ENCODE data around the gene RAB3C.

RAB3C gene

DNA sequence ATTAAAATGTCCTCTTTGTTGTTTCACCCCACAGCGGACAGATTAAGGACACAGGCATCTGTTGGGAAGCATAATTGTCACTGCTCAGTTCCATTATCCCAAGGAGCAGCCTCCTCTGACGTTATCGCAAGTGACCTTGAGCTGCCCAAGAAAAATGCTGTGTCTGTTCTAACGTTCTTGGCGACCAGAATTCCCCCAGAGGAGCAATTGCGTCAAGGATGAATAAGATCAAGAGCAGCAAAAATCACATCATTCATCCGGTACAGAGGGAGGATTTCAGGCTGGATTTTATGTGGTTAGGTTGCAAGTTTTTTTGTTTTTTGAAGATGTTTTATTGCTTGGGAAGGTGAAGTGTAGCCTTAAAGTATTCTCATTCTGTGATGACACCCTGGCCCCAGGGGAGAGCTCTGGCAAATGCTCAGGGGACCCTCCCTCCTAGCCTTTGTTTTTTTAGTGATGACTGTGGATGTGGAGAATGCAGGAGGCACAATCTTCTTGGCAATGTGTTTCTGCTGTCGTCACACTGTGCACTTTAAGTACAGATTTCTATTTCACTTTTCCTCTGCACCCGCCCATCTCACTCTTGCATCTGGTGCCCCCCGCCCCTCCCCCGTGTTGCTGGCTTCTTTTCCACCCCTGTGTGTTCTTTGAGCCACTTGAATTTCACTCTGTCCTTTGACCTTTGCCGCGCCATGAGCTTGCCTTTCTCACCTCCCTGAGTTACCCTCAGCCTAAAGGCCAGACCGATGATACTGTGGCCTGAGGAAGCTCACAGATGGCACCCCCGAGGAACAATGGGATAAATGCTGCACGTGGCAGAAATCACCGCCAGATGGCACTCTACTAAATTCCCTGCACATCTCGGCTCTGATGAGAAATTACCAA is 308.5 kb downstream of the RAB3C start:
- DNase-seq, result peak; percentile 65

DNA sequence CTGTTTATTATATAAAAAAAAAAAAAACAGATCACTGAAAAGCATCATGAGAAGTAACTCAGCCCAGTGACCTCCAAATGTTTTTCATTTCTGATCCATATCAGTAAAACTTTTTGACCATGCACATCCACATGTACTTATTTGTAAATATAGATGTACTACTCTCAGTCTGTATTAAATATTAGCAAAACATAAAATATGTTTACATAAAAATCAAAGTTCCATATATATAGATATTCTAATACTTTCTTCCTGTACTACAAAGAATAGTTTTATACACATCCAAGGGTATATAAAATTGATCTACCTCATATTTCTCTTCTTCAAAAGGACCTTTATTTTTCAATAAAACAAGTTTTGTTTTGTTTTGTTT is 309.1 kb downstream of the RAB3C start:
- DNase-seq, result no peak

DNA sequence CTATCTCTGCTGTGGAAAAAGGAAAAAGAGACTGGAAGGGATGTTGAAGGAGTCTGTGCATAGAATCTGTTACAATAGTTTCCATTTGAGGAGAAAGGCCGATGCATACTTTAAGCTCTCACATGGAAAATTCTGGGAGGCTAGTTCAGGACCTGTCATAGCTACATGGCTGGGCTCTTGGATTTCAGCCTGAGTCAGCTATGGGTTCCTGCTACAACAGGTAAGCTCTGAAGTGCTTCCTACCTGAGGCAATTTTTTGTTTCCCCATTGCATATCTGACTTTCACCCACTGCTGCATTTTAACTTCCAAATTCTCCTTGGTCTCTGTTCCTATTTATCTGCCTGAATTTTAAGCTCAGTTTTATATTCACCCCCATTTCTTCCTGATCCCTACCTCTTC is 310.7 kb downstream of the RAB3C start:
- DNase-seq, result no peak

DNA sequence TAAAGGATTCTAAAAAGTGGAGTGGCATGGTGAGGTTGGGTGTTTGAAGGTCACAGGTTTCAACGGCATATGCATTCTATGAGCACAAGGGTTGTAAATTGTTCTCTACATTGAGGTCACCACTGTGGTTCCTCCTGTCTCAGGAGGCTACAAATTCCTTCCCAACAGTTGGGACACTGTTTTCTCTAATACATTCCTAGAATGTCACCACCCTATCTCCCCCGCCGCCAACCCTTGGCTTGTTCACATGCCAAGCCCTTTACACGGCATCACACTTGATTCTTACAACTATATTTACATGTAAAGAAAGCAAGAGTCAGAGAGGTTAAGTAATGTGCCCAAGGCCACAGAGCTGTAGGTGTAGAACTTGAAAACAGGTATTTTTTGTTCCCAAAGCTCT is 315.1 kb downstream of the RAB3C start:
- DNase-seq, result no peak

DNA sequence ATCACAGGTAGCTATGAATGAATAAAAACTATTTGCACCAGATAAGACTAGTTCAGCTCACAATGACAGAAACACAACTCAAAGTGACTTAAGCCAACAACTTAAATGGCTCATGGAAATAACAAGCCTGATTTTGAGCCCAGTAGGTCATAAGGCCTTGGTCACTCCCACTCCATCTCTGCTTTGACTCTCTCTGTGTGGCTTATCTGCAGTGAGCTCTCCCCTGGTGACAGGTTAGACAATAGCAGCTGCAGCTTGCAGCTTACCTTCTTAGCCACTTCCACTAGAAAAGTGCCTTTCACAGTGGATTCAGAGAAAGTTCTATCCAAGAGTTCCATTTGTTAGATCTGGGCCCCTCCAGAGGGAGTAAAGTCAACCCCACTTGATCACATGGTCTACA is 315.7 kb downstream of the RAB3C start:
- no peak for DNase-seq

DNA sequence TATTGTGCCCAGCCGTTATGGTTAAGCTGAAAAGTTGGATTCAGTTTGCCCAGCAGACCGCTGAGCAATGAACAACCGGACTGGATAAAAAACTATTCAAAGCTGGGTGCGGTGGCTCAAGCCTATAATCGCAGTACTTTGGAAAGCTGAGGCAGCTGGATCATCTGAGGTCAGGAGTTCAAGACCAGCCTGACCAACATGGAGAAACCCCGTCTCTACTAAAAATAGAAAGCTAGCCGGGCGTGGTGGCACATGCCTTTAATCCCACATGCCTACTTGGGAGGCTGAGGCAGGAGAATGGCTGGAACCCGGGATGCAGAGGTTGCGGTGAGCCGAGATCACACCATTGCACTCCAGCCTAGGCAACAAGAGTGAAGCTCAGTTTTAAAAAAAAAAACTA is 318.4 kb downstream of the RAB3C start:
- DNase-seq, result no peak

DNA sequence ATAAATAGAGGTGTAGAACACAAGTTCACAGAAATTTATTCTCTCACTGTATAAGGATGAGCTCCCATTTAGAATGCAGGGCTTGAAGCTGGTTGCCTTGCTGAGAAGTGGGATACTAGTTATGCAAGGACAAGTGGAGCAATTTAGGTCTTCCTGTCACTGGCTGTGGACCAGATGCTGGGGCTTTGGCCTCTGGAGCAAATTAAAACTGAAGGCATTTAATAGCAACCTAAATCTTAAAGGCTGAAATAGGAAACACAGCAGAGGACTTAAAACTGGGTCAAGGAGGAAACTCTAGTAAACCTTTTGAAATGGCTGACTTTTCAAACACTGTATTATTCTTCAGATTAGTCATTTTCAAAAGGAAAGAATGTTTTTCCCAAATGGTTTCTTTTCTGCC is 319.4 kb downstream of the RAB3C start:
- no peak for DNase-seq

DNA sequence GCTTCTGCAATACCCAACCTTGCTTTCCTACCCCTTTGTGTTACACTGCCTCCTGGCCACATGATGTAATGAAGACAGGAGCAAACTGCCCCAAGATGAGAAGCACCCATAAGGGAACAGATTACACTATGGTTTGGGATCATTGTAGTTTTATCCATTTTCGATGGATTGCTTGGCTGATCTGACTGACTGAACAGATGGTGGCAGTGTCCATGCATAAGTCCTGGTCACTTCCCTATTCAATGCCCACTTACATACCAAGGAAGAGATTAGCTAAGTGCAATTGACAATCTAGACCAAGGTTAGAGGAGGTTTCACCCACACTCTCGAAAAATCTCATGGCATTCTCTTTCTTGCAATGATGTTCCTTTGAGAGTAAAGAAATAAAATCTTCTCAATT is 319.9 kb downstream of the RAB3C start:
- no peak for DNase-seq

DNA sequence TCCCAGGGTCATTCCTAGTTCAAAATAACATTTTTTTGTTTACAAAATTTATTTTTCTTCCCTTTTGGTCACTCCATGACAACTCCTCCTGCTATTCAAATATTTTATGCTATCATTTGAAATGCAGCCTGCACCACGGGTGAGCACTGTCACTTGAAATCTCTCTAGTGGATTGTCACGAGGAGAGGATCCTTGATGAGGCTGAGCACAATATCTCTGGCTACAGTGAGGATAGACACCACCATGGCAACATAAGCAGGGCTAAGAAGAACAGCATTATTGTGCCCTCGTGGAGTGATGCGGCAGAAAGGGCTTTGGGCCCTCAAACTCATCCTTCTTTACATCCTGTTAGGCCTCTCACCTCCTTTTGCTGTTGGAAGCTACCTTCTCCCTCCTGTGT is 321.9 kb downstream of the RAB3C start:
- no peak for DNase-seq

DNA sequence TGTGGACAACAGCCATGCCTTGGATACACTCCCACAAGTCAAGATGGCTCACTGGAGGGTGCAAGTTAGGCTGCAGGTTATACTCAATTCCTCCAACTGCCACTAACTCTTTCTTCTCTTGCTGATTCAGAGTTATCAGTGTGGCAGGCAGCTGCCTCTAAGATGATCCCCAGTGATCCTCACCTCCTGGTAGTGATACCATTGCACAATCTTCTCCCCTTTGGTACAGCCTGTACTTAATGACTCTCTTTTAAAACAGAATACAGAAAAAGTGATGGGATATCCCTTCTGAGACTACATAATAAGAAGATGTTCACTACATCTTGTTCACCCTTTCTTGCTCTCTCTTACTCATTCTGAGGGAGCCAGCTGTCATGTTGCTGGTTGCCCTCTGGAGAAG is 323.1 kb downstream of the RAB3C start:
- DNase-seq, result no peak

All from NCI-H1436 (cell line).